Nephron progenitor cell (in vitro differentiated cells): ENCODE measurements around the gene DTNB.

Experiments
- DNase-seq: peaks from one replicate; pipeline ENCODE4 v3.0.0; 2021
- H3K27ac Mint-ChIP-seq: 2 replicates; pipeline ENCODE4 v1.8.0; 2021; ENCODE audit warnings: mild to moderate bottlenecking, moderate library complexity, mixed read lengths
- H3K27me3 Mint-ChIP-seq: 2 replicates; pipeline ENCODE4 v1.8.0; 2021; ENCODE audit warnings: mild to moderate bottlenecking, low read depth, mixed read lengths; ENCODE audit not compliant: poor library complexity
- H3K36me3 Mint-ChIP-seq: 2 replicates; pipeline ENCODE4 v1.8.0; 2021; ENCODE audit warnings: low read depth, mixed read lengths
- H3K4me1 Mint-ChIP-seq: 2 replicates; pipeline ENCODE4 v1.8.0; 2021; ENCODE audit warnings: mixed read lengths
- H3K4me3 Mint-ChIP-seq: 2 replicates; pipeline ENCODE4 v1.8.0; 2021; ENCODE audit warnings: mild to moderate bottlenecking, moderate library complexity, mixed read lengths
- H3K9me3 Mint-ChIP-seq: 2 replicates; pipeline ENCODE4 v1.8.0; 2021; ENCODE audit warnings: mild to moderate bottlenecking, moderate library complexity, mixed read lengths
- CTCF ChIP-seq: fragments of 200-600 bp; sonication (generic); IDR thresholded peaks from 2 replicates; pipeline ENCODE4 v1.5.0; 2021; ENCODE audit warnings: antibody characterized with exemption

Gene DTNB

GRCh38 chr2:25336383-25336841 lies 337.0 kb downstream of the DTNB start:
- Mint-ChIP-seq H3K9me3 (no peaks in the 10 kb centered on the region), H3K4me1 (peaks cover 73% of the 10 kb centered on the region), H3K4me3 (peak overlapping the region; percentile 40), H3K36me3 (no peaks in the 10 kb centered on the region), H3K27ac (no peak overlapping the region), H3K27me3 (peaks cover 8% of the 10 kb centered on the region)
- TF ChIP-seq CTCF: no peak
- DNase-seq: no peak

- Mint-ChIP-seq H3K4me3 (no peak overlapping the region), H3K27me3 (peaks cover 13% of the 10 kb centered on the region), H3K36me3 (no peaks in the 10 kb centered on the region), H3K27ac (no peak overlapping the region), H3K9me3 (no peaks in the 10 kb centered on the region), H3K4me1 (peaks cover 77% of the 10 kb centered on the region)
- no peak for DNase-seq
- no peak for TF ChIP-seq CTCF
Observed at GRCh38 chr2:25335971-25336370, 337.4 kb downstream of the DTNB start.

GRCh38 chr2:25335204-25335603 lies 338.2 kb downstream of the DTNB start:
- Mint-ChIP-seq H3K27me3 (peaks cover 13% of the 10 kb centered on the region), H3K36me3 (no peaks in the 10 kb centered on the region), H3K27ac (no peak overlapping the region), H3K9me3 (no peaks in the 10 kb centered on the region), H3K4me1 (peaks cover 83% of the 10 kb centered on the region), H3K4me3 (no peak overlapping the region)
- TF ChIP-seq CTCF: no peak
- no peak for DNase-seq

- Mint-ChIP-seq H3K4me1 (peaks cover 85% of the 10 kb centered on the region), H3K27ac (no peak overlapping the region), H3K36me3 (no peaks in the 10 kb centered on the region), H3K27me3 (peaks cover 9% of the 10 kb centered on the region), H3K9me3 (no peaks in the 10 kb centered on the region), H3K4me3 (no peak overlapping the region)
- TF ChIP-seq CTCF: no peak
- DNase-seq: no peak
Observed at GRCh38 chr2:25334482-25334881, 338.9 kb downstream of the DTNB start.

- no peak for TF ChIP-seq CTCF
- no peak overlapping the region for H3K27ac Mint-ChIP-seq
- H3K9me3 Mint-ChIP-seq: no peaks in the 10 kb centered on the region
- H3K4me3 Mint-ChIP-seq: no peak overlapping the region
- peaks cover 85% of the 10 kb centered on the region for H3K4me1 Mint-ChIP-seq
- peaks cover 9% of the 10 kb centered on the region for H3K27me3 Mint-ChIP-seq
- DNase-seq: no peak
- H3K36me3 Mint-ChIP-seq: no peaks in the 10 kb centered on the region
Observed at GRCh38 chr2:25333981-25334380, 339.4 kb downstream of the DTNB start.

GRCh38 chr2:25332571-25332970 lies 340.8 kb downstream of the DTNB start:
- H3K27ac Mint-ChIP-seq: no peak overlapping the region
- no peak overlapping the region for H3K4me3 Mint-ChIP-seq
- H3K36me3 Mint-ChIP-seq: peaks cover 9% of the 10 kb centered on the region
- peaks cover 85% of the 10 kb centered on the region for H3K4me1 Mint-ChIP-seq
- H3K27me3 Mint-ChIP-seq: peaks cover 5% of the 10 kb centered on the region
- peaks cover 9% of the 10 kb centered on the region for H3K9me3 Mint-ChIP-seq
- DNase-seq: no peak
- no peak for TF ChIP-seq CTCF
